Measurements from ENCODE around the gene DNAH6.
"Not testable (repeated sequence)": the region's sequence is repeated elsewhere in the genome, so short reads cannot be mapped to it uniquely, and the experiment has no call there.

The DNAH6 gene

GRCh38 chr2:84735389-84735788 is 219.1 kb downstream of the DNAH6 start:
- no peak for DNase-seq (ENCODE audit: low read depth in 1 of 2, low spot score in 1 of 2)

- peak in 1 of 2 donors; percentile 20 for DNase-seq (ENCODE audit: low read depth in 1 of 2, low spot score in 1 of 2)
Observed at GRCh38 chr2:84741182-84741822, 225.0 kb downstream of the DNAH6 start.

GRCh38 chr2:84748341-84748740 is 232.0 kb downstream of the DNAH6 start:
- DNase-seq (ENCODE audit: low read depth in 1 of 2, low spot score in 1 of 2) = no peak

GRCh38 chr2:84749442-84749841 is 233.1 kb downstream of the DNAH6 start:
- no peak for DNase-seq (ENCODE audit: low read depth in 1 of 2, low spot score in 1 of 2)

GRCh38 chr2:84755096-84755495 is 238.8 kb downstream of the DNAH6 start:
- DNase-seq (ENCODE audit: low read depth in 1 of 2, low spot score in 1 of 2) = no peak

DNA sequence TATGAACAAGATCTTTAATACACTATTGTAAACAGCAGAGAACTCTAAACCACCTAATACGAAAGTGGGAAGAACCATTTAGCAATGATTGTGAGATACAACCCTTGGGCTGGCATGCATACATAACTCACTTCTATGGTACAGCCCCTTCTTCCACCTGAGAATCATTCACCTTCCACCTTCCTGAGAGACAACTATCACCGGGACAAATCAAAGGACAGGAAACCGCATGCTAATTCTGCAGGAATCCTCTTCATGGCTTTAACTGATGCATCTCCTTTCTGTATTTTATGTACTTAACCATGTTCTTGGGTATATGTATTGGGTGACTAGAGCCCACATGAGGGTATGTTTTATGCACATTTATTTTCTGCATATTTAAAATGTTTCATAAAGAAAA is 241.3 kb downstream of the DNAH6 start:
- DNase-seq (ENCODE audit: low read depth in 1 of 2, low spot score in 1 of 2) = no peak

GRCh38 chr2:84766791-84767190 is 250.5 kb downstream of the DNAH6 start:
- no peak for DNase-seq (ENCODE audit: low read depth in 1 of 2, low spot score in 1 of 2)

GRCh38 chr2:84768840-84769239 is 252.5 kb downstream of the DNAH6 start:
- DNase-seq (ENCODE audit: low read depth in 1 of 2, low spot score in 1 of 2) = no peak

DNA sequence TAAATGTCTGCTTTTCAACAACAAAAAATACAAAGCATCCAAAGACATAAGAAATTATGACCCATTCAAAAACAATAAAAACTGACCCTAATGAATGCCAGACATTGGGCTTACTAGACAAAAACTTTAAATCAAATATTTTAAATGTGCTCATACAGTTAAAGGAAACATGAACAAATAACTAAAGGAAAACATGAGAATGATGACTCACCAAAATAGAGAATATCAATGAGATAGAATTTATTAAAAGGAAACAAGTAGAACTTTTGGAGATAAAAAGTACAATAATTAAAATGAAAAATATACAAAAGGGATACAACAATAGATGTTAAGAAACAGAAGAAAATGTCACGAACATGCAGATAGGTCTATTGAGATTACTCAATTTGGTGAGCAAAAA is 254.0 kb downstream of the DNAH6 start:
- no peak for DNase-seq (ENCODE audit: low read depth in 1 of 2, low spot score in 1 of 2)

DNA sequence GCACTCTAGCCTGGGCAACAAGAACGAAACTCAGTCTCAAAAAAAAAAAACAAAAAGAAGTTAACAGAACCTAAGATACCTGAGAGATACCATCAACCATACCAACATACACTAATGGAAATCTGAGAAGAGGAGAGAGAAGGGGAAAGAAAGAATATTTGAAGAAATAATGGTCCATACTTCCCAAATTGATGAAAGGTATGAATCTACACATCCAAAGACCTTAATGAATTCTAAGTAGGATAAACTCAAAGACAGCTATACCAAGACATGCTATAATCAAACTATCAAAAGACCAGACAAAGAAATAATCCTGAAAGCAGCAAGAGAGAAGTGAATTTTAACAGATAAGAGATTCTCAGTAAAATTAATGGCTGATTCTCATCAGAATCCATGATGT is 255.0 kb downstream of the DNAH6 start:
- DNase-seq (ENCODE audit: low read depth in 1 of 2, low spot score in 1 of 2) = no peak

DNA sequence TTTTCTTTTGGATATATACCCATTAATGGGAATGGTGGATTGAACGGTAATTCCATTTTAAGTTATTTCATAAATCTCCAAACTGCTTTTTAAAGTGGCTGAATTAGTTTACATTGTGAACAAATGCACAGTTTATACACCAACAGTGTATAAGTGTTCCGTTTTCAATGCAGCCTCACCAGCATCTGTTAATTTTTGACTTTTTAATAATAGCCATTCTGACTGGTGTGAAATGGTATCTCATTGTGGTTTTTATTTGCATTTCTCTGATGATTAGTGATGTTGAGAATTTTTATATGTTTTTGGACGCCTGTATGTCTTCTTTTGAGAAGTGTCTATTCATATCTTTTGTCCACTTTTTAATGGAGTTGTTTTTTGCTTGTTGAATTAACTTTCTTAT is 257.3 kb downstream of the DNAH6 start:
- DNase-seq (ENCODE audit: low read depth in 1 of 2, low spot score in 1 of 2) = not testable (repeated sequence)

- no peak for DNase-seq (ENCODE audit: low read depth in 1 of 2, low spot score in 1 of 2)
Observed at GRCh38 chr2:84776011-84776410, 259.7 kb downstream of the DNAH6 start.

DNA sequence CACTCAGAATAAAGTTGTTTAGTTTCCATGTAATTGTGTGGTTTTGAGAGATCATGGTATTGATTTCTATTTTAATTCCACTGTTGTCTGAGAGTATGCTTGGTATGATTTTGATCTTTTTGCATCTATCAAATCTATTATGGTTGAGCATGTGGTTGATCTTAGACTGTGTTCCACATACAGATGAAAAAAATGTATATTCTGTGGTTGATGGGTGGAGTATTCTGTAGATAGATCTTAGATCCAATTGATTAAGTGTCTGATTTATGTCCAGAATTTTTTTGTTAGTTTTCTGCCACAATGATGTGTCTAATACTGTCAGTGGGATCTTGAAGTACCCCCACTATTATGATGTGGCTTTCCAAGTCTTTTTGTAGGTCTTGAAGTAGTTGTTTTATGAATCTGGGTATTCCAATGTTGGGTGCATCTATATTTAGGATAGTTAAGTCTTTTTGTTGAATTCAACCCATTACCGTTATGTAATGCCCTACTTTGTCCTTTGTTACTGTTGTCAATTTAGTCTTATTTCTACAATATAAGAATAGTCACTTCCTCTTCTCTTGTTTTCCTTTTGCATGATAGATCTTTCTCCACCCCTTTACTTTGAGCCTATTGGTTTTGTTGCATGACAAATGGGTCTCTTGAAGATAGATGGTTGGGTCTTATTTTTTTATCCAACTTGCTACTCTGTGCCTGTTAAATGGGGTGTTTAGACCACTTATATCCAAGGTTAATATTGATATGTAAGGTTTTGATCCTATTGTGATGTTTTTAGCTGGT is 262.8 kb downstream of the DNAH6 start:
- no peak for DNase-seq (ENCODE audit: low read depth in 1 of 2, low spot score in 1 of 2)

DNA sequence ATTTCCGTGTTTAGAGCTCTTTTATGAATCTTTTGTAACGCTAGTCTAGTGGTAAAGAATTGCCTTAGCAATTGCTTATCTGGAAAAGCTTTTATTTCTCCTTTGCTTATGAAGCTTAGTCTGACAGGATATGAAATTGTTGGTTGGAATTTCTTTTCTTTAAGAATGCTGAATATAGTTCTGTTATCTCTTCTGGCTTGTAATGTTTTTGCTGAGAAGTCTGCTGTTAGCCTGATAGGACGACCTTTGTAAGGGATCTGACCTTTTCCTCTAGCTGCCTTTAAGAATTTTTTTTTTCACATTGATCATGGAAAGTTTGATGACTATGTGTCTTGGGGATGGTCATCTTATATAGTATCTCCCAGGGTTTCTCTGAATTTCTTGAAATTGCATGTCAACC is 263.5 kb downstream of the DNAH6 start:
- no peak for DNase-seq (ENCODE audit: low read depth in 1 of 2, low spot score in 1 of 2)

- DNase-seq (ENCODE audit: low read depth in 1 of 2, low spot score in 1 of 2) = peak in 1 of 2 donors; percentile 60
Observed at GRCh38 chr2:84781942-84782716, 265.8 kb downstream of the DNAH6 start.

DNA sequence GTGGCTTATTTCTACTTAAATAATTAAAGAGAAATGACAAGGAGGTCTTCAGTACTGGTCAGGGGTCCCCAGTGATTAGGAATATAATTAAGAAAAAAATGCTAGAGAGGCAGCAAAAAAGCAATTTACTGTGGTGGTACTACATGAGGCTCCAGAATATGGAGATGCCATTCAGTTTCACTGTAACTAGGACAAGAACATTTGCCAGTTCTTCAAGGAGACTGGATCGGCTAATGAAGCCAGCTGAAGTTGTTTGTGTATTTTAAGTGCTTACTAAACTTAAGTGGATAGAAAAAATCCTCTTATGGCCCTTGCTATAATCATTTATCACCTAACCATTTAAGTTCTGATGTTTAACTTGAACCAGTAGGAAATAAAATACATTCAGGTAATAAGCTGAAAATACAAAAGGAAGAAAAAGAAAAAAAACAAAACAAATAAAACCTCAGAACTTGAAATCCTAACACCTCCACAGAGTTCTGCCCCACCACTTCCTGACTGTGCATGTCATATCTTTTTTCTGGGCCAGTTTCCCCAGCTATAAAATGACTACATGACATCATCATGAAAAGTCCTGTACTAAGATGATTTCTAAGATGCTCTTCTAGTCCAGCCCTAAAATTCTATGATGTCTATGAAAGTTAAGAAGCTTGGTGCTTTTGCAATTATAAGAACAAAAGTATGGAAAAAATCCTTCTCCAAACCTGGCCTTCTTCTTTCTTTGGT is 266.6 kb downstream of the DNAH6 start:
- DNase-seq (ENCODE audit: low read depth in 1 of 2, low spot score in 1 of 2) = peak in 1 of 2 donors; percentile 13

DNA sequence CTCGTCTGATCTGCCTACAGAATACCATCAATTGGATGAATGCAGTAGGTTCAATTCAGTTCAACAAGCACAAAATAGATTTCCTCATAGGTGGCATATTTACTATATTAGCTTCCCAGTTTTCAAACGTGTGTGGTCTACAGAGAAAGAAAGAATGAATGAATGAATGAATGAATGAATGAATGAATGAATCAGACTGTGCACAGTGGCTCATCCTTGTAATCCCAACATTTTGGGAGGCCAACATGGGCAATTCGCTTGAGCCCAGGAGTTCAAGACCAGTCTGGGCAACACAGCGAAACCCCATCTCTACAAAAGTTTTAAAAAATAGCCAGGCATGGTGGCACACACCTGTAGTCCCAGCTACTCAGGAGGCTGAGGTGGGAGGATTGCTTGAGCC is 269.7 kb downstream of the DNAH6 start:
- DNase-seq (ENCODE audit: low read depth in 1 of 2, low spot score in 1 of 2) = no peak

GRCh38 chr2:84786601-84787000 is 270.3 kb downstream of the DNAH6 start:
- DNase-seq (ENCODE audit: low read depth in 1 of 2, low spot score in 1 of 2) = no peak

DNA sequence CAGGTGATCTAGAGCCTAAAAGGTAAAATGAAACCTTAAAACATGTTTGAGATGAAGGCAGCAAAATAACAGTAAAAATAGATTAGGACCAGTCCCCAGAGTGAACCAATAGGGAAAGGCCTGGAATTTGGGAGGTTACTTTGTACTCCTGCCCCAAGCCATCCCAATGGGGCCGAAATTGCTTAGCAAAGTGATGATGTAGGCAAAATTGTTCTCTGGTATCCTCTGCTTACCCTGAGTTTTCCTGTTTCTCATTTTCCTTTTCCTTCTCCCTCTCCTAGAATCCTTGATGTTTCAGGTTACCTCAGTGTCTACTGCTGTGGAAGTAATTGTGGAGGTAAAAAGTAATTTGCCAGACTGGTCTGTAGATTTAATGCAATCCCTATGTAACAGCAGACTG is 271.7 kb downstream of the DNAH6 start:
- DNase-seq (ENCODE audit: low read depth in 1 of 2, low spot score in 1 of 2) = no peak

DNA sequence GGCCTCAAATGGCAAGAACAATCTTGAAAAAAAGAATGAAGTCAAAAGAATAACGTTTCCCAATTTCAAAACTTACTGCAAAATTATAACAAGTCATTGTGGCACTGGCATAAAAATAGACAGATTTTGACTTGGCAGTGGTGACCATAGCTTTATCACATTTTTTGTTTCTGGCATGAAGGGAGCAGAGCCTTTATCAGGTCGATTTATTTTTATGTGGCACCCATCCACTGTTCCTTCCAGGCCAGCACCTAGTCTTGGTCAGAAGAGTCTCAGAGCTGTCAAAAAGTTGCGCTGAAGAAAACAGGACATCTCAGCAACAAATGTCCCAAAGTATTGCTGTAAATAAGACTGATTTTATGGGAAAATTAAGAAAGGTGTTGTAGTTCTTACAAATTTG is 272.2 kb downstream of the DNAH6 start:
- DNase-seq (ENCODE audit: low read depth in 1 of 2, low spot score in 1 of 2) = no peak

DNA sequence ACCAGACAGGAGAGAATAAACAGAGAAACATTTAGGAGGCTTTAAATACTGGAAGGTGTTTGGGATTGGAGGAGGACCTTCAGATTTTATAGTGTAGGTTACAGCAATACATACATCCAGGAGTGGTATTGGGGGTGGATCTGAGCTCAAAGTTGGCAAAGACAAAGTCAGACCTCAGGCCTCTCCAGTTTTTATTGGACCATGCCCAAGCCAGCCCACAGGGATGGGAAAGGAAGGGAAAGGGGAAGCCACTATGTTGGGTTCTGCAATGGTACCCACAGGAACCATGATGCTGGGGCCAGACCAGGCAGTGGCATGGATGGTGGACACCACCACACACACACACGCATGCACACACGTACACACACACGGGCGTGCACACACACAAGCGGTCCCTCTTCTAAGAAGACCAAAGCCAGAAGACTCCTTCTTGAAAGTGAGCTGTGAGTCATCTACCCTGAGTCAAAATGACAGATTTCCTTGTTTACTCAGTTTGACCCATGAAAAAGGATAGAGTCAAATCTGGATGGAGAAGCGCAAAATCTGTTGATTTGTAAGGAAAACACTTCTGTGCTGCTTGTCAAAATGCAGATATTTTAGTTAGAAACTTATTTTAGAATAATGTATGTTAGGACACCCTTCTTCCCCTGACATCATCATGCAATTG is 276.7 kb downstream of the DNAH6 start:
- DNase-seq (ENCODE audit: low read depth in 1 of 2, low spot score in 1 of 2) = no peak
